HL-60/S4 treated with phorbol 12-myristate 13-acetate at 8.2 ng/mL for 4 days and 3 days (cell line): ENCODE results near the gene ITGAL.
"Not testable (repeated sequence)": the region's sequence is repeated elsewhere in the genome, so short reads cannot be mapped to it uniquely, and the experiment has no call there.

Experiments
- in situ Hi-C: fragments of 300-500 bp; cut with MboI; formaldehyde crosslinking; loops from 2 replicates; pipeline ENCODE4 v1.15.0; 2022; ENCODE audit warnings: low sequenced_read_pairs

Gene ITGAL

GRCh38 chr16:30539000-30539964, 66.7 kb downstream of the ITGAL start:
- in situ Hi-C loops, result no loop called here

- in situ Hi-C loops, result not testable (repeated sequence)
Measured at GRCh38 chr16:30539986-30540526, 67.5 kb downstream of the ITGAL start.

GRCh38 chr16:30540916-30541464, 68.4 kb downstream of the ITGAL start:
- in situ Hi-C loops, result not testable (repeated sequence)

- in situ Hi-C loops, result no loop called here
Measured at GRCh38 chr16:30541502-30542329, 69.2 kb downstream of the ITGAL start.

- in situ Hi-C loops, result no loop called here
Measured at GRCh38 chr16:30543067-30543466, 70.5 kb downstream of the ITGAL start.

- in situ Hi-C loops, result no loop called here
Measured at GRCh38 chr16:30546115-30546514, 73.6 kb downstream of the ITGAL start.

- in situ Hi-C loops, result no loop called here
Measured at GRCh38 chr16:30548416-30549253, 76.1 kb downstream of the ITGAL start.

- in situ Hi-C loops, result no loop called here
Measured at GRCh38 chr16:30551781-30552180, 79.2 kb downstream of the ITGAL start.

GRCh38 chr16:30552956-30553355, 80.4 kb downstream of the ITGAL start:
- in situ Hi-C loops, result no loop called here

- in situ Hi-C loops, result no loop called here
Measured at GRCh38 chr16:30553393-30553899, 80.9 kb downstream of the ITGAL start.

GRCh38 chr16:30554557-30555314, 82.2 kb downstream of the ITGAL start:
- in situ Hi-C loops, result no loop called here

- in situ Hi-C loops, result no loop called here
Measured at GRCh38 chr16:30555315-30556124, 83.0 kb downstream of the ITGAL start.

GRCh38 chr16:30556125-30556473, 83.6 kb downstream of the ITGAL start:
- in situ Hi-C loops, result no loop called here

GRCh38 chr16:30557707-30557956, 85.1 kb downstream of the ITGAL start:
- in situ Hi-C loops, result no loop called here

GRCh38 chr16:30557957-30558788, 85.6 kb downstream of the ITGAL start, which contains the start of gene ZNF764:
Gene ZNF764 (minus strand): TSS chr16:30558374. CDS start chr16:30558182, 192 bp downstream.
- in situ Hi-C loops, result no loop called here

- in situ Hi-C loops, result no loop called here
Measured at GRCh38 chr16:30558789-30559377, 86.3 kb downstream of the ITGAL start.

- in situ Hi-C loops, result no loop called here
Measured at GRCh38 chr16:30559690-30560089, 87.1 kb downstream of the ITGAL start.
